ENCODE measurements around the gene ETS1. TPM values are rescaled to one million over a fixed set of nuclear protein-coding genes. Genes with fewer than 3 reads are reported as not detected.

The ETS1 gene
- total RNA-seq, 4 donors from 2014 or later, result 46.3 to 70.6 (median 57.6) TPM

GRCh38 chr11:128532572-128533091 lies 54.7 kb downstream of the ETS1 start:
- no peaks in the 10 kb centered on the region for H3K27me3 ChIP-seq
- no peaks in the 10 kb centered on the region for H3K36me3 ChIP-seq
- no peak for DNase-seq (ENCODE audit: low spot score in 2 of 2)
- 52 to 59% methylated on average over 6 of the region's 6 CpGs for WGBS, 2 donors
- H3K4me3 ChIP-seq, result no peak overlapping the region
- H3K27ac ChIP-seq, result peak overlapping the region in 2 of 4 donors; percentile 51 to 59
- no peaks in the 10 kb centered on the region for H3K9me3 ChIP-seq
- peaks cover 0 to 39% (median 6%) of the 10 kb centered on the region in 4 donors for H3K4me1 ChIP-seq
- TF ChIP-seq EP300 (IDR thresholded peaks at IDR 0.05) (peak in 1 of 2 donors; percentile 47), CTCF (IDR thresholded peaks at IDR 0.05) (no peak), POLR2A (IDR thresholded peaks at IDR 0.05) (no peak)

GRCh38 chr11:128532016-128532571 lies 55.3 kb downstream of the ETS1 start:
- H3K4me1 ChIP-seq, result peaks cover 0 to 39% (median 6%) of the 10 kb centered on the region in 4 donors
- no peaks in the 10 kb centered on the region for H3K27me3 ChIP-seq
- DNase-seq (ENCODE audit: low spot score in 2 of 2), result no peak
- 61 to 66% methylated on average over 5 of the region's 5 CpGs for WGBS, 2 donors
- no peak overlapping the region for H3K4me3 ChIP-seq
- peak overlapping the region in 2 of 4 donors; percentile 51 to 59 for H3K27ac ChIP-seq
- no peaks in the 10 kb centered on the region for H3K36me3 ChIP-seq
- H3K9me3 ChIP-seq, result no peaks in the 10 kb centered on the region
- TF ChIP-seq CTCF (IDR thresholded peaks at IDR 0.05) (no peak), POLR2A (IDR thresholded peaks at IDR 0.05) (no peak), EP300 (IDR thresholded peaks at IDR 0.05) (no peak)

GRCh38 chr11:128531588-128531987 lies 55.8 kb downstream of the ETS1 start:
- H3K36me3 ChIP-seq, result no peaks in the 10 kb centered on the region
- H3K27me3 ChIP-seq, result no peaks in the 10 kb centered on the region
- no peak for TF ChIP-seq POLR2A (IDR thresholded peaks at IDR 0.05)
- TF ChIP-seq EP300 (IDR thresholded peaks at IDR 0.05), result no peak
- no peak for TF ChIP-seq CTCF (IDR thresholded peaks at IDR 0.05)
- H3K27ac ChIP-seq, result no peak overlapping the region
- WGBS, 2 donors, result 67 to 68% methylated on average over 2 of the region's 2 CpGs
- H3K9me3 ChIP-seq, result no peaks in the 10 kb centered on the region
- H3K4me1 ChIP-seq, result peaks cover 0 to 41% (median 6%) of the 10 kb centered on the region in 4 donors
- DNase-seq (ENCODE audit: low spot score in 2 of 2), result no peak
- no peak overlapping the region for H3K4me3 ChIP-seq

GRCh38 chr11:128530118-128531074 lies 57.0 kb downstream of the ETS1 start:
- H3K27ac ChIP-seq, result peak overlapping the region in 2 of 4 donors; percentile 30 to 46
- H3K4me3 ChIP-seq, result no peak overlapping the region
- H3K9me3 ChIP-seq, result no peaks in the 10 kb centered on the region
- no peaks in the 10 kb centered on the region for H3K27me3 ChIP-seq
- peaks cover 0 to 53% (median 14%) of the 10 kb centered on the region in 4 donors for H3K4me1 ChIP-seq
- TF ChIP-seq CTCF (IDR thresholded peaks at IDR 0.05), result no peak
- TF ChIP-seq EP300 (IDR thresholded peaks at IDR 0.05), result no peak
- TF ChIP-seq POLR2A (IDR thresholded peaks at IDR 0.05), result no peak
- H3K36me3 ChIP-seq, result no peaks in the 10 kb centered on the region
- WGBS, 2 donors, result 57 to 60% methylated on average over 7 of the region's 7 CpGs
- DNase-seq (ENCODE audit: low spot score in 2 of 2), result no peak

- peaks cover 0 to 71% (median 28%) of the 10 kb centered on the region in 4 donors for H3K4me1 ChIP-seq
- H3K4me3 ChIP-seq, result no peak overlapping the region
- no peaks in the 10 kb centered on the region for H3K27me3 ChIP-seq
- H3K9me3 ChIP-seq, result no peaks in the 10 kb centered on the region
- H3K36me3 ChIP-seq, result no peaks in the 10 kb centered on the region
- WGBS, 2 donors, result 82 to 87% methylated on average over 2 of the region's 2 CpGs
- H3K27ac ChIP-seq, result no peak overlapping the region
- TF ChIP-seq EP300 (IDR thresholded peaks at IDR 0.05) (no peak), POLR2A (IDR thresholded peaks at IDR 0.05) (no peak), CTCF (IDR thresholded peaks at IDR 0.05) (no peak)
- DNase-seq (ENCODE audit: low spot score in 2 of 2), result no peak
Observed at GRCh38 chr11:128528294-128528693, 59.1 kb downstream of the ETS1 start.
